Iris pigment epithelial cell (primary cell): ENCODE results near the gene RPA3.

Experiments used
- DNase-seq: peaks from one replicate; pipeline ENCODE4 v3.0.0-alpha.2; 2011; ENCODE audit warnings: low read depth

RPA3 gene

GRCh38 chr7:7732621-7733281 lies 14.3 kb upstream of the RPA3 start:
- peak; percentile 80 for DNase-seq

DNA sequence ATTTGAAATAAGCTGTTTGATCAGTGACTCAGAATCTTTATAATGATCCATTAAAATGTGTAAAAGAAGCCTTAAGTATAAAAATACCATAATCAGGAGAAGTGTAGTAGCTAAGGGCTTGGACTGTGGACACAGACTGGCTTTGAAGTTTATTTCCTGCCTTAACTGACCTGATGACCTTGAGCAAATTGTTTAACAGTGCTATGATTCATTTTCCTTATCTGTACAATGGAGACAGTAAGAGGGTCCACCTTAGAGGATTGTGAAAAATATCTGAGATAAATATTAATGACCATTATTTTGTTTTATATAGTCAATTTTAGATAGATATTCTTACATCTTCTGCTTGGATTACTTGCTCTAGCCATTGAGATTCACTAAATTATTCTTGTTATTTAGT lies 13.3 kb upstream of the RPA3 start:
- DNase-seq = peak; percentile 12

DNA sequence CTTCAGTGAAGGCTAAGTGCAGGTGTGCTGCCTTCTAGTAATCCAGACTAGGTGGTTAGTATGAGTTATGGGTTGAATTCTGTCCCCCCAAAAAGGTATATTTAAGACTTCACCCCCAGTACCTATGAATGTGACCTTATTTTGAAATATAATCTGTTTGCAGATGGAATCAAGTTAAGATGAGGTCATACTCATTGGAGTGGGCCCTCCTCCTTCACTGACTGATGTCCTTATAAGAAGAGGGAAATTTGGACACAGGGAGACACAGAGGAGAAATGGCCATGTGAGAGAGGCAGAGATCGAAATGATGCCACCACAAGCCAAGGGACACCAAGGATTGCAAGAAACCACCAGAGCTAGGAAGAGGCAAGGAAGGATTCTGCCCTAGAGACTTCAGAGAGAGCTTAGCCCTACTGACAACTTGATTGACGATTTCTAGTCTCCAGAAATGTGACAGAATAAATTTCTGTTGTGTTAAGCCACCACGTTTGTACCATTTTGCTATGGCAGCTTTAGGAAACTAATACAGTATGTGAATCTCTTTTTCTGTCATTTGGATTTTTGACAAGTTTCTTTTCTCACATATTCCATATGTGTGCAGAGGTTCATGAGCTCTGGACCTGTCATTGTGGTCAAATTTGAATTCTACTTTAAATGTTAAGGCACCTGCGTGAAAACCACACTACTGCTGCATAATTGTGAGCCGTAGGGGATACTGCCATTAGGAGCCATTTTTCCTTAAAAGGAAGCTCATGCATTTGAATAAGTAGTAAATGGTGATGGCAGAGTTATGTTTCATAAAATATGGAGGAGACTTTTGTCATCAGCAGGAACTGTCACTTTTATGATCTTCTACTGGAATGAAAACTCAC lies 2.6 kb upstream of the RPA3 start:
- no peak for DNase-seq

DNA sequence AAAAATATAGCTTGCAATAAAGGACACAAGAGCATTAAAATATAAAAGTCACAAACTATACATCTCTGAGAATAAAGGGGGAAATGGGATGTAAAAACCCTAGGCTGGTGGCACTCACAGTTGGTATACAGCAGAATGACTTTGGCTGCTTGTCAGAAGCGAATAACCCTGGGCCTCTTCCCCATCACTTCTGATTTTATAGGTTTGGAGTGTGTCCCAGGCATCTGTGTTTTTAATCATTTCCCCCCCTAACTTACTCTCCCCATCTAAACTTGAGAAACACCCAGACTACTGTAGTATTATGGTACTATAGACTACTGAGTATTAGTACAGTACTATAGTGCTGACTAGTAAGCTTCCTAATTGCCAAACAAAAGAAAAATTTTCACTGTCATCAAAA lies 1.8 kb upstream of the RPA3 start:
- DNase-seq = no peak

DNA sequence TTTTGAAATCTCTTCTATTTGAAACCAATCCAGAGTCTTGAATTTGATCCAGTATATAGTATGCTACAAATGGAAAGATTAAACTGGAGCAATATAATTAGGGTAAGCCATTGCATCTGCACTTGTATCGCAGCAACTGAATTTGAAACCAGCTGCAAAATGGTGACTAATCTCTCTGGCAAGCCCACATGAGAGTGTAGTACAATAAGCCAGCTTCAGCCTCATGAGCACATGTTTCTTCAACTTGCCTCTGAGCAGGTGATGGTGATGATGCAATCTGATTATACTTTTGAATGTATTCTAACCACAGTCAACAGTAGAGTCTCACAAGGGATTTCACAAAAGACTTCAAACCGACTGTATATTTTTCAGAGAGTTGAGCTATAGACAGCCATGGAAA lies 829 bp upstream of the RPA3 start:
- peak; percentile 99 for DNase-seq

- no peak for DNase-seq
Measured at GRCh38 chr7:7713730-7714129, 4.7 kb downstream of the RPA3 start.

DNA sequence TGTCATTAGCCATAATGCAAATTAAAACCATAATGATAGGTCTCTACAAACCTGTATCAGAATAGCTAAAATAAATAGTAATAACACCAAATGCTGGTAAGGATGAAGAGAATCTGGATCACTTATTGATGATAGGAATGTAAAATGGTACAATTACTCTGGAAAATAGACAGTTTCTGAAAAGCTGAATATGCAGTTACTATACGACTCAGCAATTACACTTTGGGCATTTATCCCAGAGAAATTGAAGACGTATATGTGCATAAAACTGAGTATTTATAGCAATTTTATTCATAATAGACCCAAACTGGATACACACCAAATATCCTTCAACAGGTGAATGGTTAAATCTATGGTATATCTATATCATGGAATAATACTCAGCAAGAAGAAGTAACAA lies 7.9 kb downstream of the RPA3 start:
- DNase-seq = no peak

- no peak for DNase-seq
Measured at GRCh38 chr7:7709291-7709690, 9.1 kb downstream of the RPA3 start.

GRCh38 chr7:7707806-7708205 lies 10.6 kb downstream of the RPA3 start:
- peak; percentile 72 for DNase-seq

DNA sequence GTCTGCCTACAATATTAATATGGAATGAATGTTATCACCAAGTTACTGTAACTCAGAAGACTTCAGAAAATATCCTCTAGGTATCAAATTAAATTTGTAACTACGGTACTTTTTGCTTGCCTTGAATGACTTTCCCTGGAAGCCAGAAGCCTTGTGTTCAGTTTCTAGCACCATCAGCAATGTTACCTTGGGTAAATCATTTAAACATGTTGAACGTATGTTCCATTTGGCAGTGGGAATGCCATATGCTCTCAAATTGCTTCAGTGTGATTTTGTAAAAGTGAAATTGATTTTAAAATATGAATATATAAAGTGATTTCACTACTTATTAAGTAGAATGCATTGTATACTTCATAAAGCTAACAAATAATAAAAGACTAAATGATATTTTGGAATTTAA lies 11.2 kb downstream of the RPA3 start:
- no peak for DNase-seq

DNA sequence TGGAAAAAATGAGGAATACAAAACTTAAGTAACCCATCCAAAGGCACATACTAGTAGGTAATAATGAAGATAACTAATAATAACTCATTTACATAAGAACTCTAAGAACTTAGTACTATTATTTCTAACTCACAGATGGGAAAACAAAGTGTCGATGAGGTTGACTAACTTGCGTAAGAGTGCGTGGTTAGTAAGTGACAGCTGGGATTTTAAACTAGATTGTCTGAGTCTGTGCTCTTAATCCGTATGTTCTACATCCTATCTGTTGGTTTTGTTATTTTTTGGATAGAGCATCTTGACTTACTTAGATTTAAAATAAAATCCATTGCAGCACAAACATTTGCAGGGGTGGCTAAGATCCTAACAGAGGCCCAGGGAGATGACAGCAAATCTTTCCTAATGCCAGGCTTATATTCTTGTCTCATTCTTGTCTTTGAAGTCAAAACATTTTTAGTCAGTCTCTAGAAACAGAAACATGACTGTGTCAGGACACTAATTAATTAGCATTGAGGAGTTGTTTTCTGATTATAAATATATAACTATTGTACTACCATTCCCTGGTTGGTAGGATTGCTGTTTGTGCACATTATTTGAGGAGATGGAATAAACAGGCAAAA lies 11.7 kb downstream of the RPA3 start:
- DNase-seq = peak; percentile 25

GRCh38 chr7:7706101-7706511 lies 12.3 kb downstream of the RPA3 start:
- DNase-seq = no peak

- DNase-seq = peak; percentile 51
Measured at GRCh38 chr7:7705318-7705717, 13.1 kb downstream of the RPA3 start.

GRCh38 chr7:7704867-7705266 lies 13.5 kb downstream of the RPA3 start:
- no peak for DNase-seq

DNA sequence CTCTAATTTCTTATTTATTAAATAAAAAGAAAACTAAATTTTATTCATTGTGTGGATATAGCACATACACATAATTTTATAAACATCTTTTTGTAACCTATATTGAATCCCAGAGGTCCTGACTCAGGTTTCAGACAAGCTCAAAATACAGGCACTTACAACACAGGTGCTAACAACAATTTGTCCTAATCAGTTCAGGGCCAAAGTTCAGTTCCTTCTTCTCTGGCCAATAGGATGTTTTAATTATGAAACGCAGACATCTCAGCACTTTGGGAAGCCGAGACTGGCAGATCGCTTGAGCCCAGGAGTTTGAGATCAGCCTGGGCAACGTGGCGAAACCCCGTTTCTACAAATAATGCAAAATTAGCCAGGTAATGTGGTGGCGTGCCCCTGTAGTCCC lies 15.0 kb downstream of the RPA3 start:
- DNase-seq = no peak

DNA sequence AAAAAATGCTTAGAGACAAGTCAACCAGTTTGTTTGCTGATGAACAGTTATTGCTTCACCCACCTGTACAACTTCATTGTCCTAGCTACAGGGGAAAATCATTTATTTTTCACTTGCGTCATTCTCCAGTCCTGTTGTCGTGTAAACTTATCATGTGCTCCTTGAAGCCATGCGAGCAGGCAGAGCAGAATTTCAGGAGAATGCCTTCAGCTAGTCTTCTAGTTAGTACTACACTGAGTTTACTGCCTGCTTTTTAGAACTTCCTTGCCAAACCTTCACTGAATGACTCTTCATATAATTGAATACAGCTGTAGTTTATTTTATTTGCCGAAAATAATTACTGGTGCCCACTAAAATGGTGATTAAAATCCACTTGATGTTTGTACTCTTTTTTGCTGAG lies 15.6 kb downstream of the RPA3 start:
- DNase-seq = no peak

DNA sequence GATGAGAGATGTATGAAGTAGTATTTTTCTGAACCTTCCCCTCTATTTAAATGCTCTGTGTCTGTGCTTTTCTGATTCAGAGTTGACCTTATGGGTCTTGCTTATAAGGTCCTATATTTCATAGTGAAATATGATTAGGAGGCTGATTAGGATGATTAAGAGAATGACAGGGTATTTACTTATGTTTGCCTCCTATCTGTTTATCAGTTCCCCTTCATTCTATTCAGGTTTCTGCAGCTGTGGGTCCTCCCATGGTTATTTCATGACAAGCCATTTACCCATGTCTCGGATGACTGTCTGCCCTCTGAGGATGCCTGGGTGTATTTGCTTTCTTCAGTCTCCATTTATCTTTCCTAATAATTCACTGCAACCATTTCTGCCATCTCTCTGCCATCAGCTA lies 16.9 kb downstream of the RPA3 start:
- no peak for DNase-seq

DNA sequence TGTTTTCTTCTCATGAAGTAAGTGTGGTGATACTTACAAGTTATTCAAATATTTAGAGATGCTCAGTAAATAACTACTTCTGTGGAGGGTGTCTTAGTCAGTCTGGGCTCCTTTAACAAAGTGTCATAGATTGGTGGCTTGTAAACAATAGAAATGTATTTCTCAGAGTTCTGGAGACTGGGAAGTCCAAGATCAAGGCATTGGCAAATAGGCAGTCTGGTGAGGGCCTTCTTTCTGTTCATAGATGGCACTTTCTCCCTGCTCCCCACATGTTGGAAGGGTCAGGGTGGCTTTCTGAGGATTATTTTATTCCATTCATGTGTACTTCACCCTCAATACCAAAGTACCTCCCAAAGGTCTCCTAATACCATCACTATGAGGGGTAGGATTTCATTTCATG lies 18.4 kb downstream of the RPA3 start:
- DNase-seq = no peak

DNA sequence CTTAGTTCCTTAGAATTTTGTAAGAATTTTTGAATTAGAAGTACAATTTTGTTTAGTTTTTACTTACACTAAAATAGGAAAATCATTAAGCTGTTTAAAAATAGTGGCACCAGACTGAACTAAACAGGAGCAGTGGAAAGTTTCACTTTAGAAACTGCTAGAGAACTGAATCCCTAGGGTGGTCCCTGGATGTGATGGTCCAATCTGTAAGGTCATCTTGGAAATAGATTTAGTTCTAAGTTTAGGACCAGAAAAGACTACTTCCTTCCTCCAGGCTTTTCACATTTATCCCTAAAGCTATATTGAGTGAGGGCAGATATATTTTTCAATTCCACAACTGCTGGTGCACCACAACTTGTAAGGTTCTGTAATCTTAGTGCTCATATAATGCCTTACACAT lies 19.0 kb downstream of the RPA3 start:
- no peak for DNase-seq

DNA sequence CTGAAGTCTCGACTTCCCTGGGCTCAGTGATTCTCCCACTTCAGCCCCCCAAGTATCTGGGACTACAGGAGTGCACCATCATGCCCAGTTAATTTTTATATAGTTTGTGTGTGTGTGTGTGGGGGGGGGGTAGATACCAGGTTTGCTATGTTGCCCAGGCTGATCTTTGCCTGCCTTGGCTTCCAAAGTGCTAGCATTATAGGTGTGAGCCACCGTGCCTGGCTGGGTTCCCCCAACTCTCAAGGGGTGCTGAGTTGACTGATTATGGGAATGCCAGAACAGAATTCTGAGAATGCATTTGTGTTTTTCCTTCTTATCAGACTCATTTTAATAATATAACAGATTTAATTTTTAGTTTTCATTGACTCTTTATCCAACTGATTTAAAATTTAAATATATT lies 19.5 kb downstream of the RPA3 start:
- DNase-seq = no peak

- peak; percentile 81 for DNase-seq
Measured at GRCh38 chr7:7696458-7697119, 21.8 kb downstream of the RPA3 start.

DNA sequence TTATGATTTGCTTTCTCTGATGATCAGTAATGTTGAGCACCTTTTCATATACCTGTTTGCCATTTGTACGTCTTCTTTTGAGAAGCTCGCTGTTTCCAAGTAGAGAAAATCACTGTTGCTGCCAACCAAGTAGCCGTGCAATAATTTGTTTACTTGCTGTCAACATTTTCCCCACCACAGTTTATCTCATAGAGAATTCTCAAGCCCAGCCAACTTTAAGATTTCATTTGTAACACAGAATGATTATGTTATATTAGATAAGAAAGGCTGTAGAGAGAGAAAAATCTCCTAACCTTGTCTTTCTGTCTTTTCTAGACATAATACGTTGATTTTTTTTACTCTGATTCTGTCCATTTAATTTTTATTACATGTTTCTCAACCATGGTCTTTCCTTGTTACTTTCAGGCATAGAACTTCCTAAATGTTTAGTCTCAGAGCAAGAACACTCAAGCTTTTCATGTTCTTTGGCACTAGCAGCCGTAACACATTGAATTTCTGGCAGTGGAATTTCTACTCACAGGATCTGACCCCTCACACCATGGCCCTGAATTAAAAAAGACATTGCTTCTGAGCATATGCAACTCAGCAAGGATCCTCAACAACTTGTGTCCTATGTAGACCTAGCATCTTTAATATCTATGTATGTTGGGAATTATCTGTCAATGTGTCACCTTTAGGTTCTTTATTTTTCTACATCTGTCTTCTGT lies 23.1 kb downstream of the RPA3 start:
- no peak for DNase-seq
